HPDE6-E6E7 (cell line): ENCODE results near the gene SPDEF.

Experiments used
- DNase-seq: peaks from one replicate; pipeline ENCODE4 v3.0.0; 2011; ENCODE audit warnings: missing footprints; ENCODE audit errors: extremely low spot score

Gene SPDEF

DNA sequence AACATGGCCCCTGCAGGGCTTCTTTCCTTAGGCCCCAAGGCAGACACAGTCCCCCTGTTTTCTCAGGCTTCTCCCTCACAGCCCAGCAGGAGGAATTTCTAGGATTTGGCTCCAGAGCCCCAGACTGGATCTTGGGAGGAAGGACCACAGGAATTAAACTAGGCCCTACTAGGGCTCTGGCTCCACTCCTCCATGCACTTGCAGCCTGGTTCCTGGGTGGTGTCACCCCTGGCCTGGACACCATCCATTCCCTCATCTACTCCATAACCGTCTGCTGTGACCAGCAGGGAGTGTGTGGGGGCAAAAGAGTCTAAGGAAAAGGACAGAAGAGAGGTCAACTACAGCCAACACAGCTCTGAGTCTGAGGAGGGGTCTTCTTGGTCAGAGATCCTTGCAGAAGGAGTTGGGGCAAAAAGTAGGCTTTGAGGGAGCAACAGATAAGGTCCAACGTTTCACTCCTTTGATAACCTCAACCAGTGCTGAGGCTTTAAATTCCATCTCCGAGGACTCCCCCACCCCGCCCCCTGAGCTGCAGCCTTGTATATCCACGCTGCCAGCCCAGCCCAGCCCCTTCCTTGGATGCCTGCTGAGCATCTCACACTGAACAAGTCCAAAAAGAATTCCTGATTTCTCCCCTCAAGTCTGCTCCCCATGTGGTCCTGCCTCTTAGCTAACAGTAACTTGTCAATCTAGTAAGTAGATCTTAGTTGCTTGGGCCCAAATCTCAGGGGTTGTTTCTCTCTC is 27.9 kb upstream of the SPDEF start:
- no peak for DNase-seq

DNA sequence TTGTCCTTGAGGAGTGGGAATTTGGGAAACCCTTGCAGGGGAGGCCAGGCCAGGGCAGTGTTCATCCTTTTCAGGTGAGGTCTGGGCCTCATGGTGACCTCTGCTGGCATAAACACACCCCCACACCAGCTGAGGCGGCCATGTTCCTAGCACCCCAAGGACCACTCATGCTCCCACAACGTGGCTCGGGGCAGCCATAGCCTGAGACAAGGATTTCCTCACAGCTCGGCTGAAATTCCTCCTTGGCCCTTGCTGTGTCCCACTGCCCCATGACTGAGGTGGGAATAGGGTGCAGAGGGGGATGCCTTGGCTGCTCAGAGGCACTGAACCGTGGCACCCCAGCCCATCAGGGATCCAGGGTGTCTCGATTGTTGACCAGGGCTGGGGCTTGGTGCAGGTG is 27.3 kb upstream of the SPDEF start:
- no peak for DNase-seq

DNA sequence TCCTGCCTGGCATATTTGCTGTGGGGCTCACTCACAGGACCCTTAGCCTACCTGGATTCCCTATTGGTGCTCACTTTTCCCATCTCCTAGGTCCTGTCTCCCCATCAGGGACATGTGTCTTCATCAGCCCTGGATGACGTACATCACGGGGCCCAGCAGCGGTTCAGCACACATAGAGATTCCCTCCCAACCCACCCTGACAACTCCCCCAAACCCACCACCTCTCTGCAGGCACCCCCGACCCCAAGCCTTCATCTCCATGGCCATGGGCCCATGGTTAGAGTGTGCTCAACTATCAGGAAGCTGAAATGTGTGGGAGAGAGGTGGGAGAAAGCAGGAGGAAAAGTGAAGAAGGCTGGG is 25.4 kb upstream of the SPDEF start:
- no peak for DNase-seq

DNA sequence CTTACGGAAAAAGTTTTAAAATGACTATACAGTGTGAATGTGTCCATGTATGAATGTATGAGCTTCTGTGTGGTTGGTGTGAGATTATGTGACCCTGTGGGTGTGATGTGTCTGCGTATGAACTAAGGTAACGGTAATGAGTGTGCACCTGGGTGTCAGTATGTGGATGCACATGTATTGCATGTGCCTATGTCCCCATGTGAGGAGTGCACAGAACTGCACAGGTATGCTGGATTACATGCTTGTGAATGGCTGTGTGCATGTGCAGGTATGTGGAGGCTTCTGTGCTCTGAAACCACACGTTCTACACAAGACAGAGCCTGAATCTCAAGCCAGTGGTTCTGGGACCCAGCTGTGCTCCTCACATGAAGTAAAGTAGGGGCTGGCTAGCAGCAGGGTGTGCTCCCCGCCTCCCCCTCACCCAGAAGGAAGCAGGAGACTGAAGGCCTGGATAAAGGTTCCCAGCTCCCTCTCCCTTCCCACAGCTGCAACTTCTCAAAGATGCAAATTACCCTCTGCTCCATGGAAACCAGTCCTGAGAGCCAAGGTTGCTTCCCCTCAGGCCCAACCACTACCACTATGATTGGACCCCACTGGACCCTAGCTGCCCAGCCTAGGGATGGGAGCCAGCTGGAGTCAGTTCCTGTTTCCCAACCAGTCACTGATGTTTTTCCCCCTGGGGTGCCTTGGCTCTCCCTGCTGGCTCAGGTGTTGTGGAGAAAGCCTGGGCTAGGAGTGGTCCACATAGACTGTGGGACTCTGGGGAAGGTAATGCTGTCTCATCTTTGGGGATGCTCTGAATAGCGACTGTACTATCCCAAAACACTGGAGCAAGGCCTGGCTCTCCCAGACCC is 24.8 kb upstream of the SPDEF start:
- DNase-seq = no peak

DNA sequence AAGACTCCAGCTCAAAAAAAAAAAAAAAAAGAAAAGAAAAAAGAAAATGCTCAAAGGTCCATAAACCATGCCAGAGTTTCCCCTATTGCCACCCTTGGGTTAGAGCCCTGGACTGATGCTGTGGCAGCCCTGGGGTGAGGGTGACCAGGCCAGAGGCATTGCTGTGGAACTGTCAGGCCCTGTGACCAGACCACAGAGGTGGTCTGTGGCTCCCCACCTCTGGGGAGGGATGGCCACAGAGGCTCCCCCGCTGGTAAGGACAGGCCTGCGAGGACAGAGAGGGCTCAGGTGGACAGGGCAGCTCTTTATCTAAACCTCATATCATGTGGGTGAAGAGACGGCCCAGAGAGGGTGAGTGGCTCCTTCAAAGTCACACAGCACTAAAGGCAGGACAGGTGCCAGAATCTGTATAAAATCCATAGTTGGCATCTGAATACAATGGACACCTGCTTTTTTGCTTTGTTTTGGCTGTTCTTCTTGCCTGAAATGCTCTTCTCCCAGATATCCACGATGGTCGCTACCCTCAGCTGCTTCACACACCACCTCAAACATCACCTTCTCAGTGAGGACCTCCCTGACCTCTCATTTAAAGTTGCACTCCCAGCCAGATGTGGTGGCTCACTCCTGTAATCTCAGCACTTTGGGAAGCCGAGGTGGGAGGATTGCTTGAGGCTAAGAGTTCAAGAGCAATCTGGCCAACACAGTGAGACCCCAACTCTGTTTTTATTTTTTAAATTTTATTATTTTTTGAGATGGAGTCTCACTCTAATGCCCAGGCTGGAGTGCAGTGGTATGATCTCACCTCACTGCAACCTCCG is 22.5 kb upstream of the SPDEF start:
- no peak for DNase-seq

DNA sequence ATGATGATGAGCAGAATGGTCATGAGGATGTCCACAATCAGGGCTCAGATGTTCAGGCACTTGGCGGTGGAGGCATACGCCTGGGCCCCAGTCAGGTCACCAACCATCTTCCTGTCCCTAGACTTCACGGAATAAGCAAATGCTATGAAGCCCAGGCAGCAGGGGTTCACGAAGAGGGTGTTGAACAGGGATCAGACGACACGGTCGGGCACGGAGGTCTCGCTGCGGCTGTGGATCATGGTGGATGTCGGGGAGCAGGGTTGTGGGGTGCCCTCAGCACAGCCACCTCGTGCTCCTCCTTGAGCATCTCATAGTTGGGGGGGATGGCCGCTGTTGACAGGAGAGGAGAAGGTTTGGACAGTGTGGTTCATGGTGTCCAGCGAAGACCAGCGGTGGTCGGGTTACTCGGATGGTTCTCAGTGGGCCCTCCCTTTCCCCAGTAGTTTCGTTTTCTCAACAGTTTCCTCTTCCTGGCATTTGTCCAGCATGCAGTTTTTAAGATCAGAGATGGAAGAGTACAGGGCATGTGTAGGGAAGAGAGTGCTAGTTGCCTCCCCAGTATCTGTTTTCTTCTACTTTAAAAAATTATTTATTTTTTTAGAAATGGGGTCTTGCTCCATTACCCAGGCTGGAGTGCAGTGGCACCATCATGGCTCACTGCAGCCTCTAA is 20.3 kb upstream of the SPDEF start:
- no peak for DNase-seq

DNA sequence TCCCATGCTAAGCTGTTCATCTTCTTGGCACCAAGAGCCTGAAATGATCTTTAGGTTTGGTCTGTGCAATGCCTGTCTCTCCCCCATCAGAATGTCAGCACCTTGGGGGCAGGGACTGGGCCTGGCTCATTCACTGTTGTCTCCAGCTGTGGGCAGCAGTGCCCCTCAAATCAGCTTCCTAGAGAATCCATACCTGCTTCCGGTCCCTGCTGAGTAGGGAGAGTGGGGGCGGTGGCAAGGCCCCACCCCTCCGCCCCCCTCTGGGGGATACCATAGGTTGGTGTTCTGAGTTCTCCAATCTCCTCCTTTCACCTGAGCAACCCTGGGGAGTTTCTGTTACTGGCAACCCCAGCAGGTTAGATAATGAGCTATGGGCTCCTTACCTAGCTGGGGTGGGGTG is 19.2 kb upstream of the SPDEF start:
- DNase-seq = no peak

DNA sequence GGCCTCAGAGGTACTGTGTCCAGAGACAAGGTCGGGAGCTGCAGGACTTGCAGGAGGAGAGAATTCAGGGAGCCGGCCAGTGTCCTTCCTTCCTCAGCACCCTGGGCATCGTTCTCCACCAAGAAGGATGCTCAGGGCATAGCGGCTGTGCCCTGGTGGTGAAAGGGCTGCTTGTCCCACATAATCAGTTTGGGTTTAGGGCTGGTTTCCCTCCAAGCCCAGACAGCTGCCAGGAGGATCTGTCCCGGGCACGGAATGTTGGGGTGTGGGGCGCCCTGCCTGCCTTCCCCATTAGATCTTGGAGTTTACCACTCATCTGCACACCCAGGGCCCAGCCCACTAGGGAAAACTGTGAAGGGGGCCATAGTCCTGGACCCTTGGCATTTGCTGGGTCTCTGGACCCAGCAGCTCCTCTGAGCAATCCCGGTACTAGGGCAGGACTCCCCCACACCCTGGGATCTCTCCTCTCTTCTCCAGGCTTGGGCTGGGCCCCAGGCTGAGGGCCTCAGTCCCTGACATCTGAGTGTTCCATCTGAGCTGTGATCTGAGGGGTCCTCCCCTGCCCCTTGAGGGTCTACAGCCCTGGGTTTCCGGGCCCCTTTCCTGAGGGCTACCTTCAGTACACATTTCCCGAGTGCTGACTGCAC is 18.6 kb upstream of the SPDEF start:
- no peak for DNase-seq

DNA sequence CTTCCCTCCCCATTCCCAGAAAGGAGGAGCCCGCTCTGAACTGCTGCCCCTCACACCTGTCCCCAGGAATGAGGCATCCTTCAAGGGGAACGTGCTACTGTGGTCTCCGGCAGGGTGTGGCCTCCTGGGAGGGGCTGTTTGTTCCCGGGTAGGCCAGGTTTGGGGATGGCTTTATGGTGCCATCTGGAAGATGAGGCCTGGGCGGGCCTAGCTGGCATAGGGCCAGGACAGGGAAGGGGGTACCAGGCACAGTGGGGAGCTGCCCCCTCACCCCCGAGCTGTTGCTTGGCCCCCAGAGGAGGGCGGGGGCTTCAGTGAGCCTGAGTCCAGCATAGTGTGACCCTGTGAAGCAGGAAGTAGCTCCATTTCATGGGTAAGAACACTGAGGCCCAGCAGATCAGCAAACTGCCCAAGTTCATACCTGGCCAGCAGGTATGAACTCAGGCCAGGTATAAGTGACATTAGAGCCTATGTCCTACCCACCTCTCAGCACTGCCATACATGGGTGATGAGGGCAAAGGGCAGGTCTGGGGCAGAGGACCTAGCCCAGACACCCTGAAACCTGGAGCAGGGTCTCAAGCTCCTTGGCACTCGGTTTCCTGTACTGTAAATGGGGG is 17.5 kb upstream of the SPDEF start:
- DNase-seq = no peak

DNA sequence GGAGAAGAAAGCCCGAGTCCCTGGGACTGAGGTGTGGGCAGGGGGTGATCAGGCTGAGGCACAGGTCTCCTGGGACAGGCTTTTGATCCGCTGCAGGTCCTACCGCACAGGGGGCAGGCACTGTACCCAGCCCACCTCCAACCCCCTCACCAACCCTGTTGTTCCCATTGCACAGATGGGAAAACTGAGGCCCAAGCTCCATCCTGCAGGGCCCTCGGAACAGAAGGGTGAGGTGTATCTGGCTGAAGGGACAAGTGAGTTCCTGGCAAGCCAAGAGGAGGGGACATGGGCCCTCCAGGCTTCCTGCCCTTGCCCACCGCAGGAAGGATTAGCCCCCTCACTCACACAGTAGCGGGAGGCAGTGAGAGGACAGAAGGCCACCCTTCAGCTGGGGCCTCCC is 16.5 kb upstream of the SPDEF start:
- DNase-seq = no peak

DNA sequence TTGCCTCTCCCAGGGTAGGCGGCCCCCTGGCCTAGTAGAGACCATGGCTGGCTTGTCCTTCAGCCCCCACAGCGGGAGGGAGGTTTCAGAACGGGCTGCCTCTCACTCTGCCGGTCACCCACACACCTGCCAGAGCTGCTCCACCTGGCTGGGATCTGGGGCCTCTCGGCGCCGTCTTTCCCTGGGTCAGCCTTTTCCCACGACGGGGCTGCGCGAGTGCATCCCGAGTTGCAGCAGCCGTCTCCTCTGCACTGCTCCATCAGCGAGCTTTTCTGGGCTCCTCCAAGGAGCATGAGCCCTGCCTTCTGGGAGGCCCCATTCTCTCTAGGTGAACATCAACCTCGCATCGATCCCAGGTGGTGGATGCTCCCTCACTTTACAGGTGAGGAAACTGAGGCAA is 15.9 kb upstream of the SPDEF start:
- no peak for DNase-seq

DNA sequence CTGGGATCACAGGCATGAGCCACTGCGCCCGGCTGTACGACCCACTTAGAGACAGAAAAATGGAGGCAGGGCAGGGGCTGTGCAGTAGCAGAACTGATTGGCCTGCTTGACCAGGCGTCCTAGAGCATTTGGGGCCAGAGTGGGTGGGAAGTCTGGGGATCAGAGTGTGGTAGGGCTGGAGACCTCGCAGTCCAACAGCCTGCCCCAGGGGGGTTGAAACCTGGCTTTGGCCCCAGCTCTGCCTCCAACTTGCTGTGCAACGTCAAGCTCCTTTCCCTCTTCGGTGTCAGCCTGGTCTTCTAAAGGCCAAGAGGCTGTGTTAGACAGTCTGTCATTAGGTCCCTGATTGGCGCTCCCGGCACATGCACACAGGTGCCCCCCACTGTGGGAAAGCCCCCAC is 15.3 kb upstream of the SPDEF start:
- no peak for DNase-seq

DNA sequence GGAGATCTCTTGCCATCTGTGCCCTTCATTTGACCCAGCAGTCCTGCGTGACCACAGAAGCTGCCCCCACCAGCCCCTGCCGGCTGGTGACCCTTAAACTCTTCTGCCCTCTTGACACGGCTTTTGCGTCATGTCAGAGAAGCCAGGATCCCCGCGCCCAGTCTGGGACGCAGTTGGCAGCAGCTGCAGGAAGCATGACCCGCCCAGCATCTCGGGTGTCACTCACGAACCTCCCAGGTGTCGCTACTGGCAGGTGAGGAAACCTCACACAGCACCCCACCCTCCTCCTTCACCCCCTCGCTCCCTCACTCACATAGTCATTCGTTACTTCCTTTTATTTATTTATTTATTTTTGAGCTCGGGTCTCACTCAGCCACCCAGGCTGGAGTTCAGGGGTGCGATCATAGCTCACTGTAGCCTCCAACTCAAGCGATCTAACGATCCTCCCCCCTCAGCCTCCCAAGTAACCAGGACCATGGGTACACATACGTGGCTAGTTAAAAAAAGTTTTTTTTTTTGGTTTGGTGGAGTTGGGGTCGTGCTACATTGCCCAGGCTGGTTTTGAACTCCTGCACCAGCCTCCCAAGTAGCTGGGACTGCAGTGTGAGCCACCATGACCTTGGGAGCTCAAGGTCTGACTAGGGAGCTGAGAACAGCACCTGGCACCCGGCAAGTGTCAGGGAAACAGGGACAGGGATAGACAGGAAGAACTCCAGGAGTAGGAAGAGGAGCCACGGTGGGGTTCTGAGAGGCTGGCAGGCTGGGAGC is 14.1 kb upstream of the SPDEF start:
- DNase-seq = no peak

DNA sequence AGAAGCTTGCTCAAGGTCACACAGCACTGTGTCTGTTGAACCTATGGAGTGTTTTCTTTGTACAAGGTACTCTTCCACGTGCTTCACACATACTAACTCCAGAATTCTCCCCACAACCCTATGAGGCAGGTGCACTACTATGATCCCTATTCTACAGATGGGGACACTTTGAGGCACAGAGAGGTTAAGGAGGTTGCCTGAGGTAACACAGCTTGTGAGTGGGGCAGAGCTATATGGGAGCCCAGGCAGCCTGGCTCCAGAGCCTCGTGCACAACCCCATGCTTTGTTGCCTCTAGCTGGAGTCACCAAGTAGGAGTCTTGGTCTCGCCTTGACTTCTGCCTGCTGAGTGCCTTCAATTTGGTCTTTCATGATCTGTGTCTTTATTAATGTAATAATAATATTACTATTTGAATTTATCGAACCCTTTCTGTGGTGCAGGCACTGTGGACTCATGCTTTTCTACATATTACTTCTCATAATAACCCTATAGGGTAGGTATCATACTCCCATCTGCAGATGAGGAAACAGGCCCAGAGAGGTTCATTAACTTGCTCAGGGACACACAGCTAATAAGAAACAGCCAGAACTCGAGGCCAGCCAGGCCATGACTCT is 13.3 kb upstream of the SPDEF start:
- no peak for DNase-seq

DNA sequence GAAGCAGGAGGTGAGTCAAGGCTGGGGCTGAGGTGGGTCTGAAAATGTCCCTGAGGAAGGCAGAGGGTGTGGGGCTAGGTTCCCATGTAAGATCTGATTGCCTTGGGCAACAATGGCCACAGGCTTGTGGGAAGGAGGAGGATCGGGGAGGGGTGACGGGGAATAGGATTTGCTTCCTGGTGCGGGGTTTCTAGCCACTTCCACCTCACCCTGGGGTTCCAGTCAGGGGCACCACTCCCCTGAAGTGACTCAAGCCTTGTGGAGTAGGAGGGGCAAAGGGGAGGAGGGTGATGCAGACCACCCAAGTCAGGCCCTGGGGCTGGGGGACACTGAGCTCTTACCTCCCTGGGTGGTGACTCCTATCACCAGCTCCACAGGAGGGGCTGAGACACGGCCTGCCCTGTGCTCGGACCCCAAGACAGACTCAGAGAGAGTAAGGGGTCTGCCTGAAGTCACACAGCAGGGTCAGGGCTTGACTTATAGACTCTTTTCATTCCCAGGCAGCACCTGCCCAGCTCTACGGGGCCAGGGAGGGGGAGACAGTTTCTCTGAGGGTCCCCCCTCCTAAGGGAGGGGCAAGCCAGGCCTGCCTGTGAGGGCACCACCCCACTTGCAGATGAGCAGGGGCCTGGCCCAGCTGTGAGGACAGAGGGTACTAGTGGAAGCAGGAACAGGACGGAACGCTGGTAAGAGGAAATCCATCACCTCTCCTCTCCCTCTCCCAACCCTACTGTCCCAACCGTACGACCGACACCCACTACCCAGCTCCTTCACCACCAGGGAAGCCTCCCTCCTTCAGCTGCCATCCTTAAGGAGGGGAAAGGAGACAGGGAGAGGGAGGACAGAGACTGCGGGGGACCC is 12.4 kb upstream of the SPDEF start:
- no peak for DNase-seq

DNA sequence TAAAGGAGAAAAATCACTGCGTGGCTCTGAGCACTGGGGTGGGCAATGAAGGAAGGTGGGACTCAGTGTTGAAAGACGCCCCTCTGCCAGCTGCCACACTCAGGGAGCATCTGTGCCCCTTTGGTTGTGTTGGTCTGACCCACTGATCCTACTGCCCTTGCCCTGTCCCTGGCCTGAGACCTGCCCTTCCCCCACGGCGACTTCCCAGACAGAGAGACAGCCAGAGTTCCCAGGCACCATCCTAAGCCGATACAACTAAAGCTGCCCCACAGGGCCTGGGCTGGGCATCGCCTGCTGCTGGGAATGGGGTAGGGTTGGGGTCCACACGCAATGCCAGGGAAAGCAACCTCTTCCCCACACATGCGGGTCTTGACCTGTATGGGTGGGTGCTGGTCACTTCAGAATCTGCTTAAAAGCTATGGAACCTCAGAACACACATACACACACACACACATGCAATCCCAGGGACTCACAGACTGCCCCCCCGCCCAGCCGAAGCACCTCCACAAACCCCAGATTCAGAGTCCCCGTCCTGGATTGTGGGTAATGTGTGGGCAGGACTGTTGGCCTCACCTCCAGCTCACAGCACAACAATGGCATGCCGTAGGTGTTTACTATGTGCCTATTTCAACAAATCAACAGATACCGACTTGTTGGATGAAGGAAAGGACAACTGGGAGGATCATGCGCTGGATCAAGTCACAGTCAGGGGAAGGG is 10.9 kb upstream of the SPDEF start:
- no peak for DNase-seq

DNA sequence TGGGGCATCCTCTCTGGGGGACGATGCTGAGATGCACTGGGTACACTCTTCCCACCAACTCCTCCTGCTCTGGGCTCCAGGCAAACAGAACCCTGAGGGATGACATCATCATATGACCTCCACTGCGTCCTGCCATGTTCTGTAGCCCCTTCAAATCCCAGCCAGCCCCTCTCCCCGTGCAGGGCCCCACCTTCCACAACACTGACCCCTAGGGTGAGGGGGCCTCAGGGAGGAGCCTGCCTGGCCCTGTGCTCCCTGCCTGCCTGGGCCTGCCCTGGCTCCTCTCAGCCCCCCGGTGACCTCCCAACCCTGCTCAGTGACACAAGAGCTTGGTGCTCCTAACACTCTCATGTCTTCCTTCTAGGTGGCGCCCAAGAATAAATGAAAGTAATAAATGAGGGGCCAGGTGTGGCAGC is 9.6 kb upstream of the SPDEF start:
- DNase-seq = no peak

DNA sequence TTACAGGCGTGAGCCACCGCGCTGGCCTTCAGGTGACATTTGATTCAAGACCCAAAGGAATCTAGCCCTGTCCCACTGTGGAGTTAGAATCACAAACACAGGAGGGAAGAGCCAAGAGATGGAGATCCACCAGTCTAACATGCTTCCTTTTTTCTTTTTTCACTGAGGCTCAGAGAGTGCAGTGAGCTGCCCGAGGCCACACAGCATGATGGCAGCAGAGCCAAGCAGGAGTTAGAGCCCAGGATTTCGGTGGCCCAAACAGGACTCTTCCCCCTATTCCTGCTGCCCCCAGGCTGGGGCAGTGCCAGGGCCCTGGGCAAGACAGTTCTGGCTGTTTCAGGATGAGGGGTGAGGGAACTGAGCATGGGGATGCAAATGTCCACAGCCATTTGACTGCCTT is 8.1 kb upstream of the SPDEF start:
- no peak for DNase-seq
